Fibroblast of peridontal ligament (primary cell): ENCODE measurements around the gene RCSD1.

ENCODE experiments used
- DNase-seq: peaks from one replicate; pipeline ENCODE4 v3.0.0-alpha.2; 2010; ENCODE audit errors: extremely low read depth

The RCSD1 gene

DNA sequence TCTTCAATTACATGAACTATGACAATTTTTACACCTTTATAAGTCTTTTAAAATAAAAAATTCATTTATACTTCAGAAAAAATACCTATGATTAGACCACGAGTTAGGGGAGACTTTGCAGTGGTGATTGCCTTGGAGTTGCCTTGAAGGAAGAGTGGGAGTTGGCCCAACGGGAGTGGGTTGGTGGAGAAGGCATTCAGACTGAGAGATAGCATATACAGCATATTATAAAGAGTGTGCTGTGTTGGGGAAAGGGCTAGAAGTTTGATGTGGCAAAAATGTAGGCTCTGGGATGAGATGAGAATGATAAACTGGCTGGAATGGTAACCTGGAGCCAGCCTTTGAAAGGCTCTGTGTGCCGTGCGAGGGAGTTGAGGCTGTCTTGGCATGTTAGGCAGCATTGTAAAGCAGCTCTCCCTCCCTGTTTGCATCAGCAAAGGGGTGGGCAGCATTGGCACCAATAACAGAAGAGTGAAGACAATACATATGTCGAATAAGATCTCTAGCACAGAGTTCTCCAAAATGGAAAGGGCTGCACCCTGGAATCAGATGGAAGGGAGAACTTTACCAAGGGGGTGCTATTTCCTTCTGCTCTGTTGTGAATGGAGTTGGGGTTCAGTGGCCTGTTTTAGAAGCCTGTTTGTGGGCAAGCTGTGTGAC, 116.1 kb downstream of the RCSD1 start:
- no peak for DNase-seq

- no peak for DNase-seq
Measured at GRCh38 chr1:167746988-167747655, 117.1 kb downstream of the RCSD1 start.

DNA sequence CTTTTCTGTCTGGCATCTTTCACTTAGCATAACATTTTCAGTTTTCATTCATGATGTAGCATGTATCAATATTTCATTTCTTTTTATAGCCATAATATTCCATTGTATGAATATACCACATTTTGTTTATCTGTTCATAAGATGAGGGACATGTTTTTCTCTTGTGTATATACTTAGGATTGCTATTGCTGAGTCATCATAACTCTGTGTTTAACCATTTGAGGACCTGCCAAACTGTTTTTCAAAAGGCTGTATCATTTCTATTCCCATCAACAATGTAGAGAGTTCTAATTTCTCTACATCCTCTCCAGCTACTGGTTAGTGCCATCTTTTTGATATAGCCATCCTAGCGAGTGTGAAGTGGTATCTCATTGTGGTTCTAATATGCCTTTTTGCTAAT, 118.0 kb downstream of the RCSD1 start:
- peak; percentile 63 for DNase-seq

GRCh38 chr1:167748906-167749305, 118.9 kb downstream of the RCSD1 start:
- DNase-seq: peak; percentile 59

DNA sequence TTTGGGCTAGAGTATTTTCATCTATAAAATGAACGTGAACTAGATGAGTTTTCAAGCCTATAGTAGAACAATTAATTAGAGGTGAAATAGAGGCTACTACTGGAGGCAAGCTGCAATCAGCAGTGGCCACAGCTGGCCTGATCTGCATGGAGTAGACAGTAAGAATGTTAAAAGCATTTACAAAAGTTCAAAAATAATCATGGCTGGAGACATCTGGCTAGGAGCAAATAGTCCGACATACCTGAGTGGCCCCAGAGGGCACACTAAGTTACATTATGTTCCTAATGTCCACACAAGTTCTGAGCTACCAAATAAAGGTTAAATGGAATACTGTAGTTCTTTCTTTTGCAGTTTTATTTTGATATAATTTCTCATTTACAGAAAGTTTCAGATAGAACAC, 119.7 kb downstream of the RCSD1 start:
- DNase-seq: no peak

- DNase-seq: no peak
Measured at GRCh38 chr1:167750641-167751040, 120.6 kb downstream of the RCSD1 start.

DNA sequence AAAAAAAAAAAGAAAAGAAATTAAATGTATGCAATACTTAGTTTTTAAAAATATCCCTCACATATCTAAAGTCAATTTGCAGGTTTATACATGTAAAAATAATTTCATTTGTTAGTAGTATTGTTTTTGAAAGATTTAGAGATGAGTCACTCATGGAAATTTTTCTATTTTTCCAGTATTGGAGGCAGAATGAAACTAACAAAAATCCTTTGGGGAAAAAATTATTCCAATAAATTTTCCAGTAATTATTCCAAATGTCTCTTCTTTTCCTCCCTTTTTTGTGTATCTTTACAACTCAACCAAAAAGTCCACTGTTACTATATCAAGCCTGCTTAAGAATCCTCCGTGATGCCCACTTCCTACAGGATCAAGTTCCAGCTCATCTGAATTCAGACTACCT, 121.6 kb downstream of the RCSD1 start:
- no peak for DNase-seq

DNA sequence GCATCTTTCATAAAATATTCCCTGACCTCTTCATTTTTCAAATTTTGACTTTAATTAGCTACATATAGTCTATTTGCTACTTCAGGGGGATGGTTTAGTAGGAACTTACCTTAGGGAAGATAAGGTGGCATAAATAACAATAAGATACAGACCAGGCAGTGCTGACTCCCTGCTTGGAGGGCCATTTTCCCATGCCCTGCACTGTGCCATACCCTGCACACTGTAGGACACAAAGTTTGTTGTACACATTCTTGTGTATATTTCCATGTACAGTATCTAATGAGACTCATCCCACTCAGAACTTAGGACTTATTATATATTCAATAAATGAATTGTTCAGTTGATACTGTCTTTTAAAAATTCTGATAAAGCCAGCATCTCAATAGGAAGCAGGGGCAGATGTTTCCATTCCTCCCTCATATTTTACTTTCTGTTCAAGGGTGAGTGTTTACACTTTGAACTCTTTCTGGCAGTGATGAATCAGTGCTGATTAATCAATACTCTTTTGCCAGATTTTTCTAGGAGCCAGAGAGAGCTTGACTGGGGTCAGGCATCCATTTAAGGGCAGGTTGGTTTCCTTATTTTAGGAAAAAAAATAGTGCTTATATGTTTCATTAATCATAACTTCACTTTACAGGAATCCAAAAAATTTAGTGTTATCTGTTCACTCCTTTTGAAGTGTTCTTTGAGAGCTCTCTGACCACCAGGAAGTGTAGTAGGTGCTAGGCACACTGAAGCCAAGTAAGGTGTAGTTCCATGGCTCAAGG, 122.4 kb downstream of the RCSD1 start:
- peak; percentile 73 for DNase-seq

DNA sequence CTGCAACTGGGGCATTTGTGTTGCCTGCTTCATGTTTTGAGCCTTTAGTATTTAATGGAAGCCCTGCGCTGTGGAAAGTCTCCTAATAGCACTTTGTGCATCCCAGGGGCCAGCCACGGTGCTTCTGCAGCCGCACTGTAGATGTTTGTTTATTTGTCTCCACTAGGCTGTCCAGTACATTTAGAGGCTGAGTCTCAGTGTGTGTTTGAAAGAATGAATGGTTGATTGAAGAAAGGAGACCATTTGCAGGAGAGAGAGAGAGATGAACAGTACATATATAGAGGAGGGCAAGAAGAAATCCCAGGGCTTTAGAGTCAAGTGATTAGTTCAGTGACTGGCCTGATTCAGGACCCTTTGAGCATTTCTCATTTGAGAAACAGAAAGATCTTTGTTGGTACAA, 125.6 kb downstream of the RCSD1 start:
- DNase-seq: no peak
